GM12872 (cell line): Measurements from ENCODE around the gene LAMC3.

Source experiments
- CTCF ChIP-seq: IDR thresholded peaks from 3 replicates; pipeline ENCODE4 v1.5.1; 2011; ENCODE audit warnings: low read depth, mild to moderate bottlenecking, low read length, moderate library complexity; ENCODE audit not compliant: insufficient read depth

LAMC3 gene

GRCh38 chr9:131092548-131093440 is 83.8 kb downstream of the LAMC3 start:
- TF ChIP-seq CTCF: no peak

GRCh38 chr9:131094015-131094414 is 85.0 kb downstream of the LAMC3 start:
- no peak for TF ChIP-seq CTCF

- no peak for TF ChIP-seq CTCF
Observed at GRCh38 chr9:131094622-131095021, 85.6 kb downstream of the LAMC3 start.

- no peak for TF ChIP-seq CTCF
Observed at GRCh38 chr9:131095666-131096268, 86.8 kb downstream of the LAMC3 start.

GRCh38 chr9:131096269-131097125 is 87.5 kb downstream of the LAMC3 start, which contains the start of gene AIF1L:
Gene AIF1L, plus strand, starts transcription at chr9:131096531. Its CDS starts 99 bp downstream, at chr9:131096630.
- no peak for TF ChIP-seq CTCF

GRCh38 chr9:131097126-131097947 is 88.4 kb downstream of the LAMC3 start:
- no peak for TF ChIP-seq CTCF
